ENCODE data around the gene PANX2. TPM values are rescaled to one million over a fixed set of nuclear protein-coding genes. Genes with fewer than 3 reads are reported as not detected.

The PANX2 gene
- total and polyA plus RNA-seq, 2 of the 13 experiments (the other 11 are each of a cell fraction or from before 2014, with no cell fraction given), result 0.15 to 1.1 TPM

DNA sequence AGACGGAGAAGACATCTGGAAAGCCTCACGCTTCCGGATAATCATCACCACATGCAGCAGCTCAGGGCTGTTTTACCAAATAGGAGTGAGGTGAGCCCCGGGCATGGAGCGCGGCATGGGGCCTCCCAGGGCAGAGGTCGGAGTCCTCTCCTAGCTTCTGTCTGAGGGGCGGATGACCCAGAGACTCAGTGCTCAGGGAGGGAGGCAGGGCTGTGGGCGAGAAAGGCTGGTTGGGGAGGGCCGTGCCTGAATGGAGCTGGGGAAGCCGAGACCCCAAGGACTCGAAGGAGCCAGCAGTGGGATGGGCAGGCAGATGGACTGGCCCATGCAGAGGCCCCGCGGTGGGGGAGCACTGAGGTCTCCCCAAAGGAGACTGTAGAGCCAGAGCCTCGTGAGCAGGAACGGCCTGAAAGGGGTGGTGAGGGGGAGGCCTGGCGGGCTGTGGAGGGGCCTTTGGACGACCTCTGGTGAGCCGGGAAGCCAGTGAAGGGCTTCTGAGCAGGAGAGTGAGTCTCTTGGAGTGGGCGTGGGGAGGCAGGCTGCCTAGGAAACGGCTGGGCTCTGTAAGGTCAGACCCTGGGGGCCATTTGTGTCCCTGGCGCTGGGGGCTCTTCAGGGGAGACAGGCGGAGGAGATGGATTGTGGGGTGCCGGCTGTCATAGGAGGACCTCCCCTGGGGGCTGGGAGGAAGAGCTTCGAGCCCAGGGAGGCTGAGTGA, 24.7 kb upstream of the PANX2 start (continued):
- TF ChIP-seq GLMP (CRISPR knock-in tag; IDR thresholded peaks at IDR 0.05; ENCODE audit: borderline replicate concordance), result no peak
- TF ChIP-seq ZNF234 (CRISPR knock-in tag; conservative IDR thresholded peaks at IDR 0.05), result no peak
- TF ChIP-seq ELF3 (CRISPR knock-in tag; IDR thresholded peaks at IDR 0.05), result peak; percentile 47; the same call in 1 of the 2 replicates
- peak; percentile 73 for TF ChIP-seq ZNF777 (CRISPR knock-in tag; IDR thresholded peaks at IDR 0.05)
- TF ChIP-seq HNF1B (CRISPR knock-in tag; IDR thresholded peaks at IDR 0.05), result 0 out of 2 replicates have a peak, but pooled peaks have one; percentile 17
- no peak; the same call in 1 of the 2 replicates for TF ChIP-seq ZNF280D (CRISPR knock-in tag; IDR thresholded peaks at IDR 0.05)
- peak; percentile 52; the same call in 1 of the 2 replicates for TF ChIP-seq SKIL (CRISPR knock-in tag; IDR thresholded peaks at IDR 0.05; ENCODE audit: borderline replicate concordance)
- no peak for TF ChIP-seq ZNF672 (CRISPR knock-in tag; IDR thresholded peaks at IDR 0.05)
- 0 out of 2 replicates have a peak, but pooled peaks have one; percentile 20 for TF ChIP-seq IRX3 (CRISPR knock-in tag; IDR thresholded peaks at IDR 0.05; ENCODE audit: borderline replicate concordance, low read depth)
- peak in 1 of 2 experiments; percentile 58; a peak in 2 of 4 replicates for TF ChIP-seq POLR2A (IDR thresholded peaks at IDR 0.05; ENCODE audit: insufficient read depth in 1 of 2, low read depth in 2 of 2, low read length in 2 of 2)
- no peak; the same call in 1 of the 2 replicates for TF ChIP-seq ZNF251 (CRISPR knock-in tag; IDR thresholded peaks at IDR 0.05)
- TF ChIP-seq ZFX (CRISPR knock-in tag; IDR thresholded peaks at IDR 0.05; ENCODE audit: low read depth), result peak; percentile 41
- peak; percentile 79 for TF ChIP-seq HNF4A (CRISPR knock-in tag; IDR thresholded peaks at IDR 0.05)
- TF ChIP-seq ZNF224 (CRISPR knock-in tag; IDR thresholded peaks at IDR 0.05), result 0 out of 2 replicates have a peak, but pooled peaks have one; percentile 51
- TF ChIP-seq KDM5A (IDR thresholded peaks at IDR 0.05; ENCODE audit: borderline replicate concordance, low read length), result no peak
- TF ChIP-seq, protein P1, sequence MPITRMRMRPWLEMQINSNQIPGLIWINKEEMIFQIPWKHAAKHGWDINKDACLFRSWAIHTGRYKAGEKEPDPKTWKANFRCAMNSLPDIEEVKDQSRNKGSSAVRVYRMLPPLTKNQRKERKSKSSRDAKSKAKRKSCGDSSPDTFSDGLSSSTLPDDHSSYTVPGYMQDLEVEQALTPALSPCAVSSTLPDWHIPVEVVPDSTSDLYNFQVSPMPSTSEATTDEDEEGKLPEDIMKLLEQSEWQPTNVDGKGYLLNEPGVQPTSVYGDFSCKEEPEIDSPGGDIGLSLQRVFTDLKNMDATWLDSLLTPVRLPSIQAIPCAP (CRISPR knock-in tag; IDR thresholded peaks at IDR 0.05; ENCODE audit: low read depth), result no peak
- TF ChIP-seq EEA1 (CRISPR knock-in tag; IDR thresholded peaks at IDR 0.05; ENCODE audit: borderline replicate concordance), result peak; percentile 11; the same call in 1 of the 2 replicates
- peak; percentile 31 for TF ChIP-seq TEAD3 (CRISPR knock-in tag; optimal IDR thresholded peaks at IDR 0.05; ENCODE audit: borderline replicate concordance)
- no peak for TF ChIP-seq SNAPC5 (CRISPR knock-in tag; IDR thresholded peaks at IDR 0.05; ENCODE audit: borderline replicate concordance)
- no peak for TF ChIP-seq FOXK2 (IDR thresholded peaks at IDR 0.05)
- TF ChIP-seq RAD21 (CRISPR knock-in tag; IDR thresholded peaks at IDR 0.05), result no peak

All from HepG2 (cell line).